Measurements from ENCODE around the gene SRSF4. TPM values are rescaled to one million over a fixed set of nuclear protein-coding genes. Genes with fewer than 3 reads are reported as not detected.

Gene SRSF4
- total and polyA plus RNA-seq, 10 of the 15 experiments (the other 5 are each of a cell fraction or from before 2014, with no cell fraction given), result 17.2 to 107 (median 78.6) TPM

- TF ChIP-seq REST (IDR thresholded peaks at IDR 0.05; ENCODE audit: low read depth, low read length), result no peak
- TF ChIP-seq SP1 (IDR thresholded peaks at IDR 0.05; ENCODE audit: low read depth, low read length), result no peak
- no peak for TF ChIP-seq CEBPZ (IDR thresholded peaks at IDR 0.05; ENCODE audit: low read depth, low read length)
These were observed 56.5 kb downstream of the SRSF4 start (continued) for GRCh38 chr1:29125237-29125641.

Data from GM12878 (cell line).